RPMI8226 (cell line): ENCODE data around the gene SUGCT.
"Not testable (repeated sequence)": the region's sequence is repeated elsewhere in the genome, so short reads cannot be mapped to it uniquely, and the experiment has no call there.

Source experiments
- DNase-seq: peaks from one replicate; pipeline ENCODE4 v3.0.0-alpha.2; 2015

SUGCT gene

GRCh38 chr7:40332516-40332915 is 197.7 kb downstream of the SUGCT start:
- DNase-seq: no peak

- no peak for DNase-seq
These were observed 207.0 kb downstream of the SUGCT start for GRCh38 chr7:40341836-40342235.

- DNase-seq: no peak
These were observed 211.7 kb downstream of the SUGCT start for GRCh38 chr7:40346554-40346953.

GRCh38 chr7:40348126-40348728 is 213.4 kb downstream of the SUGCT start:
- DNase-seq: no peak

- no peak for DNase-seq
These were observed 215.3 kb downstream of the SUGCT start for GRCh38 chr7:40350100-40350499.

DNA sequence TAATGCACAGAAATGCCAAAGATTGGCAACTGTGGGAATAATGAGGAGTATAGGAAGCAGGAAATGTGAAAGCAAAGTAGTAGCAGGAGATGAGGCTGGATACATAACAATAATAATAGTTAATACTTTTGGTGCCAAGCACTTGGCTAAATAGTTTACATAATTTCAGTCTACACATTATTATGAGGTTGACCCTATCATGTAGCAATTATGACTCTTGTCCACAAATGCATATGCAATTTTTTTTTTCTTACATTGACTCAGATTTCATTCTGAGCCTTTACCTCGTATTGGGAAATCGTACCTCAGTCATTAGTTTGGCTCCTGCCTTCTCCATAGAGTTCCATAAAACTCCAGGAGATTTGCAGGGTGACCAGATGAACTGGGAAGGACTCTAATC is 219.9 kb downstream of the SUGCT start:
- no peak for DNase-seq

DNA sequence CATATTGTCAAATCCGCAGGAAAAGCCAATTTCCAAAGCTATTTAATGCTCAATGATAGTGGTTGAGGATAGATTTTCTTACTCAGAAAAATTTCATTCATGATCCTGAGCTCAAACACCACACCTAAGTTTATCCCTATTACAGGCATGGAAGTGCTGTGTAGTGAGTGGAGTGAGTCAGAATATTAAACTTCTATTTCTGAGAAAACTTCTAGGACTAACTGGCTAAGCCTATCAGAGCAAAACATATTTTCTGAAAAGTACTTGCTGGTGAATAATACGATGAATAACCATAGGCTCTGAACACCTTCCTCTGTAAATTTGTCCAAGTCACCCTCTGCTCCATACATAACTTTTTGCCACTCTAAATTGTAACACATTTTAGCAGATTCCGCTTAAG is 221.5 kb downstream of the SUGCT start:
- DNase-seq: no peak

DNA sequence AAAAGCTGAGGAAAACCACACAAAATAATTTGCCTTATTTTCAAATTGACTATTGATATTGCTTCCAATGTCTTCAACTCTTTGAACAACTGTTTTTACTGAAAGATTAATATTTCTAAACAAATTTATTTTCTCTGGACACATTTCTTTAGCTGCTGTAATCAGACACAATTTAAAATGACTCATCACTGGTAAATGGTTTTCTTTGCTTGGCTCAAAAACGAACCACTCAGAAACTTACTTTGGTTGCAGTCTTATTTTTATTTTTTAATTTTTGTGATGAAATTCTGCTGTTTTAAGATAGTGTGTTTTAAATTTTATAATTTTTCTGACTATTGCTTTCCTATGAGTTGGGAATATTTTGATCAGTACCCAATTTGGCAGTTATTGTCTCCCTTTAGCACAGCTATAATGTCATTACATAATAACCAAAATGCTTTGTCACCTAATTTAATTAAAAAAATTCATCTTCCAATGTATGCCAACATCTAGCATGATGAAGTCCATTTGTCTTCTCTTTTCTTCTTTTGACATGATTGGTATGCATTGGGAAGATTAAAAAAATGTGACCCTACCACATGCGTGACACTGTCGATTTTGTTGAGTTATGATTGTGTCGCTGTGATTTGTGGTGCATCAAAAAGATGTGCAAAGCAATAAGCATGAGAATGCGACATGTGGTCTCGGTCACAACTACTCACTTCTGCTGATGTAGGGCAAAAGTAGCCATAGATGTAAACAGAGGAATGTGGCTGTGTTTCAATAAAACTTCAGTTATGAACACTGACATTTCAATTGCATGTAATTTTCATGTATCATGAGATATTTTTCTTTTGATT is 222.3 kb downstream of the SUGCT start:
- no peak for DNase-seq

DNA sequence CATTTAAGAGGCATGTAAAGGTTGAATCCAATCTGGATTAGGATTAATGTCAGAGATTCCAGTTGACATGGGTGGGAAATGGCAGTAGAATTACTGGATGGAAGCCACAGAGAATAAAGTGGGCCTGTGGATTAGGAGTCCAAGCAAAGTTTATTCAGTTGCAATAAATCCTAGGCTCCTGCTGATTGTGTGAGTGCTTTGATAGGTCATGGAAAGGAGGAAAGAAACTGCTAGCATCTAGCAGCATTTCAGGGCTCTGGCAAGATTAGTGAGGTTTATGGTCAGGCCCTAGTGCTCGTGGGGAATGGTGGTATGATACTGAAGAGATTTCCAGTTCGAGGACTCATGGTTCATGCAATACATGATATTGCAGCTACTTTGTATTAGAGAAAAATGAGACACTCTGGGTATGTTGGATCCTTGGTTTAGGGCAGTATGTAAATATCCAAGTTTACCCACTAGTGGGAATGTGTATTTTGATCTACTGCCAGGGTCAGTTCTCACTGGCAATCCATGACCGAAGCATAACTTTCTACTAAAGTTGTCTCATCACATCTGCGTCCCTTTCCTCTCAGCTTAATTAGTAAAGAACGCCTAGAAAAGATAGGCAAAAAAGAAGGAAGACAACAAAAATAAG is 235.0 kb downstream of the SUGCT start:
- DNase-seq: no peak

- DNase-seq: no peak
These were observed 237.1 kb downstream of the SUGCT start for GRCh38 chr7:40371806-40372440.

- DNase-seq: no peak
These were observed 239.8 kb downstream of the SUGCT start for GRCh38 chr7:40374575-40374974.

DNA sequence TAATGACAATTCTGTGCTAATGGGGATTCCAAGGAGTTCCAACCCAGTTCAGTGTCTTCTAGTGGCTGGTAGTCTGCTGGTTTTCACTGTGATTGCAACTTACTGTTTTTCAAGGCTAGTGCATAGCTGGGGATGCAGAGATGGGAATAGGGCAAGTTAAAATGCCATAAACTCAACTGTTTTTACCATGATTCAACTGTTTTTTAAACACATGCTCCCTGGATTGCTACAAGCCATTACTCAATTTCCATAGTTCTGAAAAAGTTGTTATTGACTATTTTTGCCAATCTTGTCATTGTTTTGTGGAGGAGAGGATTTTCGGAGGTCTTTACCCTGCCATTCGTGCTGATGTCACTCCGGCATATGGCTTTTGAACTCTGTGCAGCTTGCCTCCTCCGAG is 245.3 kb downstream of the SUGCT start:
- DNase-seq: no peak

- no peak for DNase-seq
These were observed 247.3 kb downstream of the SUGCT start for GRCh38 chr7:40382145-40382544.

DNA sequence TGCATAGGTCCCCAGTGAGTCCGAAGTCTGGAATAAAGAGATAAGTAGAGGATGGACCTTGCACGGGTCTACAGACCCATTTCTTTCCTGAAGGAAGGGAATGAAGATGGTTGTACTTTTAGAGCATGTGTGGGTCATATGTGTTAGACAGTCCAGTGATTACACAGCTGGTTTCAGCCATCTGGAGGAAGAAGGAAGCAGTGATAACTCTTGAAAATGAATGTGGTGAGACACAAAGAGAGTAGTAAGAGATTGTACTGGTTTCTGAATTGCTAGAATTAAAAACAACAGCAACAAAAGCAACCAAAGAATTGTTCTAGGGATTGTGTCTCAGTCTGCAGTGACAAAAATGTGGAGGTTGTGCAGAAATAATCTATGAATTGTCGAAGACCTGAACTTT is 258.9 kb downstream of the SUGCT start:
- no peak for DNase-seq

GRCh38 chr7:40394400-40394799 is 259.6 kb downstream of the SUGCT start:
- DNase-seq: no peak

DNA sequence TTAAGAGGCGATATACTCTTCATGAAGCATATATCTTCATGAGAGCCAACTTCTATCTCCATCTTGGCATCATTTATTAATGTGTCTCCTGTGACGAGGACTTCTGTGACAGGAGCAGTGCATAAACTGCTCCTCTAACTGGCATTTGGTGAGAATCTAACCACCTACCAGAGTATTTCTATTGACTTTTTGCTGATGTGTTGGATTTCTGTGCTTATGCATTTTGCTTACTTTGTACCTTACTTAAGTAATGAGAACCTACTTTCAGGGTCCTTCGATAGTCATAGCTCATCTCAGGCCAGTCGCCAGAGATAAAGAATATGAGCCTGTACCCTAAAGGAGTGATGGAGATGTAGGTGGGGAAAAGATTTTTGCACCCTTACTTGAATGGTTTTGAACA is 265.7 kb downstream of the SUGCT start:
- no peak for DNase-seq

GRCh38 chr7:40401406-40401805 is 266.6 kb downstream of the SUGCT start:
- no peak for DNase-seq

GRCh38 chr7:40402661-40403060 is 267.9 kb downstream of the SUGCT start:
- DNase-seq: no peak

- no peak for DNase-seq
These were observed 269.1 kb downstream of the SUGCT start for GRCh38 chr7:40403703-40404476.

- no peak for DNase-seq
These were observed 271.2 kb downstream of the SUGCT start for GRCh38 chr7:40405991-40406390.

- no peak for DNase-seq
These were observed 277.5 kb downstream of the SUGCT start for GRCh38 chr7:40412323-40412722.

DNA sequence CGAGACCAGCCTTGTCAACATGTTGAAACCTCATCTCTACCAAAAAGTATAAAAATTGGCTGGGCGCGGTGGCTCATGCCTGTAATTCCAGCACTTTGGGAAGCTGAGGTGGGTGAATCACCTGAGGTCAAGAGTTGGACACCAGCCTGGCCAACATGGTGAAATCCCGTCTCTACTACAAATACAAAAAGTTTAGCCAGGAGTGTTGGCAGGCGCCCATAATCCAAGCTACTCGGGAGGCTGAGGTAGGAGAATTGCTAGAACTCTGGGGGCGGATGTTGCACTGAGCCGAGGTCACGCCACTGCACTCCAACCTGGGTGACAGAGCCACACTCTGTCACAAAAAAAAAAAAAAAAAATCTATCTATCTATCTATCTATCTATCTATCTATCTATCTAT is 279.9 kb downstream of the SUGCT start:
- DNase-seq: not testable (repeated sequence)

DNA sequence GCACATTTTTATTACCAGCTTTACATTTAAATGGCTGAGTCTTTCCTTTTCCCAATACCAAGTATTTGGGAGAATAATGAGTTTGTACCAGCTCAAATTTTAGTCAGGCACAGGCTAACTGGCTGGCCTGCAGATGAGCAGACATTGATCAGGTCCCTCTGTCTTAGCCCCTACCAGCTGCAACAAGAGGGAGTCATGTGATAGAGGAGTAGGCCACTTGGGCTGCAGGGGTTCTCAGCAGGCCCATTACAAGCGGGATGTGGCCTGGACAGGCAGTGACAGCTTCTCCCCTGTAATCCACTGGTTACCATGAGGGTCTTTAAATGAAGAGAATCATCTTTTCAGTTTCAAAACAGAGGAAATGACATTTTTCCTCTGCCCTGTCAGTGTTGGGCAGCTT is 283.6 kb downstream of the SUGCT start:
- DNase-seq: no peak
